Measurements from ENCODE around the gene GPSM1.

- TF ChIP-seq EP300 (IDR thresholded peaks at IDR 0.05) (no peak), POLR2AphosphoS5 (IDR thresholded peaks at IDR 0.05) (no peak)
Measured at GRCh38 chr9:136323371-136323789, 4.0 kb upstream of the GPSM1 start.

Measured in sigmoid colon (tissue), 4 donors.